Fibroblast of lung (primary cell): Measurements from ENCODE around the gene OGFR. TPM values are rescaled to one million over a fixed set of nuclear protein-coding genes. Genes with fewer than 3 reads are reported as not detected.

Source experiments
- DNase-seq, 2 donors: peaks; one replicate each; pipeline versions ENCODE4 v3.0.0 to v3.0.0-alpha.2; 2010; ENCODE audit warnings: low read depth in 2 of 2
- H2AFZ ChIP-seq: 2 replicates; pipeline ENCODE4 v1.5.1; 2012; ENCODE audit warnings: low read length, control low read depth, inconsistent platforms
- H3K27ac ChIP-seq: 2 replicates; pipeline ENCODE4 v1.5.1; 2011; ENCODE audit warnings: low read length, control low read depth; ENCODE audit not compliant: insufficient read depth
- H3K27me3 ChIP-seq: 2 replicates; pipeline ENCODE4 v1.5.1; 2011; ENCODE audit warnings: mild to moderate bottlenecking, low read length; ENCODE audit not compliant: control insufficient read depth, insufficient read depth
- H3K36me3 ChIP-seq: 2 replicates; pipeline ENCODE4 v1.5.1; 2011; ENCODE audit warnings: low read length; ENCODE audit not compliant: control insufficient read depth, insufficient read depth
- H3K4me1 ChIP-seq: 2 replicates; pipeline ENCODE4 v1.5.1; 2011; ENCODE audit warnings: low read length; ENCODE audit not compliant: control insufficient read depth, insufficient read depth; ENCODE audit errors: extremely low read depth
- H3K4me2 ChIP-seq: 2 replicates; pipeline ENCODE4 v1.5.1; 2011; ENCODE audit warnings: low read length, control low read depth; ENCODE audit not compliant: insufficient read depth; ENCODE audit errors: extremely low read depth
- H3K4me3 ChIP-seq, 4 experiments: fragments of 200-600 bp in 1 of 4; sonication (generic) in 1 of 4; replicated peaks in 1 of 4; 2 replicates each; pipeline ENCODE4 v1.5.1; 2011 to 2016; ENCODE audit warnings: low read length in 4 of 4, low read depth in 3 of 4, mild to moderate bottlenecking in 3 of 4, control low read depth in 2 of 4, inconsistent platforms in 1 of 4, mixed read lengths in 1 of 4; ENCODE audit not compliant: insufficient read depth in 1 of 4; ENCODE audit errors: control extremely low read depth in 1 of 4
- H3K79me2 ChIP-seq: 2 replicates; pipeline ENCODE4 v1.5.1; 2012; ENCODE audit warnings: mild to moderate bottlenecking, low read length, inconsistent platforms; ENCODE audit not compliant: control insufficient read depth, insufficient read depth
- H3K9ac ChIP-seq: 2 replicates; pipeline ENCODE4 v1.5.1; 2011; ENCODE audit warnings: mild to moderate bottlenecking, low read length, control low read depth; ENCODE audit not compliant: insufficient read depth
- H3K9me3 ChIP-seq: 2 replicates; pipeline ENCODE4 v1.5.1; 2012; ENCODE audit warnings: low read depth, low read length; ENCODE audit not compliant: control insufficient read depth, insufficient read depth
- H4K20me1 ChIP-seq: 2 replicates; pipeline ENCODE4 v1.5.1; 2011; ENCODE audit warnings: low read length; ENCODE audit not compliant: control insufficient read depth, insufficient read depth; ENCODE audit errors: extremely low read depth
- CTCF ChIP-seq, 2 donors: IDR thresholded peaks in 1 of 2; conservative IDR thresholded peaks in 1 of 2; 1 replicate in 1 of 2; 2 replicates in 1 of 2; pipeline ENCODE4 v1.5.1; 2011 to 2012; ENCODE audit warnings: low read length in 2 of 2, control low read depth in 1 of 2, inconsistent platforms in 1 of 2, low read depth in 1 of 2, mild to moderate bottlenecking in 1 of 2
- EZH2 ChIP-seq: IDR thresholded peaks from 2 replicates; pipeline ENCODE4 v1.5.1; 2012; ENCODE audit warnings: low read length, control low read depth, mild to moderate bottlenecking; ENCODE audit errors: missing control alignments
- polyA plus RNA-seq, 2 donors: library from polyadenylated mRNA; depleted of rRNA in 1 of 2; stranded (reverse) in 1 of 2; unstranded in 1 of 2; fragments of >200 nt; gene quantifications; 2 replicates each; pipeline ENCODE4 v1.2.1, GENCODE V29; 2011 to 2012; ENCODE audit warnings: missing spikeins in 1 of 2
- total RNA-seq: library from RNA; depleted of rRNA; stranded (reverse); fragments of >200 nt; gene quantifications from 2 replicates; pipeline ENCODE4 v1.2.1, GENCODE V29; 2014

OGFR gene
- total and polyA plus RNA-seq, 2 donors (not counting 1 experiment from before 2014, with no cell fraction given), result 19.7 to 34.0 TPM

DNA sequence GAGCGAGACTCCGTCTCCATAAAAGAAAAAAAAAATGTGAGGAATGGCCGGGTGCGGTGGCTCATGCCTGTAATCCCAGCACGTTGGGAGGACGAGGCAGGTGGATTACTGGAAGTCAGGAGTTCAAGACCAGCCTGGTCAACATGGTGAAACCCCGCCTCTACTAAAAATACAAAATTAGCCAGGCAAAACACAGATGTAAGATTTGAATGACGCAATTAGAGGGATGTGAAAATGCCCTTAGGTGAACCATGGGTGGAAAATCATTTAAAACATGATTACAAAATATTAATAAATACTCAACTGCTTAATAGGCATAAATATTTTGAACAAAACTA is 33.1 kb downstream of the OGFR start:
- Histone ChIP-seq H2AFZ (no peak overlapping the region), H4K20me1 (no peaks in the 10 kb centered on the region), H3K4me2 (no peak overlapping the region), H3K4me3 (no peak overlapping the region), H3K27ac (no peak overlapping the region), H3K36me3 (no peaks in the 10 kb centered on the region), H3K9ac (no peak overlapping the region), H3K27me3 (no peaks in the 10 kb centered on the region), H3K4me1 (no peaks in the 10 kb centered on the region), H3K79me2 (no peaks in the 10 kb centered on the region), H3K9me3 (no peaks in the 10 kb centered on the region)
- TF ChIP-seq CTCF (conservative IDR thresholded peaks at IDR 0.05 in 1 of 2, IDR thresholded peaks at IDR 0.05 in 1 of 2; ENCODE audit: low read depth in 1 of 2, low read length in 2 of 2), result no peak
- TF ChIP-seq EZH2, result no peak
- DNase-seq, result no peak

DNA sequence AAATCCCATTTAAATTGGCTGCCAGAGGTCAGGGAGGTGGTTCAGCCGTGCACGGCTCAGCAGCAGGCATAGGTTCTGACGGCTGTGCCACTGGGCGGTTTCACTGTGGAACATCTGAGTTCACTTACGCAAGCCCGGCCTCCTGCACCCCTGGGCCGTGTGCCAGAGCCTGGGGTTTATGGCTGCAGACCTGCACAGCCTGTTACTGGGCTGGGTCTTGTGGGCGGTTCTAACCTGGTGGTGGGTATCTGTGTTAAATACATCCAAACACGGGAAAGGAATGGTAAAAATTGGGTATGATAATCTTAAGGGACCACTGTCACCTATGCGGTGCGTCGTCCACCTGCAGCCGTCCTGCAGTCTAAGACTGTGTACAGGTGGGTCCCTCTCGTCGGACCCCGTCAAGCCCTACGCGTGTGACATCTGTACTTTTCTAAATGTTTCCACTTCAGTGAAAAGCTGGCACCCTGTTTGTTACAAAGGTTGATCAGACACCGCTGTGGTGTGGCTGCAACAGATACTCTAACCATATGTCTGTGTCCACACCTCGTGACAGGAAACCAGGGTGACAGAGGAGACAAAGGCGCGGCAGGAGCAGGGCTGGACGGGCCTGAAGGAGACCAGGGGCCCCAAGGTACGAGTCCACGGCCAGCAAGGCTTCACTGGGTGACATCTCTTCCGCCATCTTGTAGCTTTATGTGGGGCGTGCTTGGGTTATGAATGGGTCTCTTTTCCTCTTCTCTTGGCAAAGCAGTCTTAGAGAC is 33.7 kb downstream of the OGFR start:
- Histone ChIP-seq H2AFZ (no peak overlapping the region), H3K9me3 (no peaks in the 10 kb centered on the region), H3K9ac (no peak overlapping the region), H3K4me2 (no peak overlapping the region), H3K27ac (no peak overlapping the region), H3K27me3 (no peaks in the 10 kb centered on the region), H3K4me3 (no peak overlapping the region), H3K4me1 (no peaks in the 10 kb centered on the region), H3K36me3 (no peaks in the 10 kb centered on the region), H4K20me1 (no peaks in the 10 kb centered on the region), H3K79me2 (no peaks in the 10 kb centered on the region)
- DNase-seq, result peak in 1 of 2 donors; percentile 74
- TF ChIP-seq EZH2 (no peak), CTCF (conservative IDR thresholded peaks at IDR 0.05 in 1 of 2, IDR thresholded peaks at IDR 0.05 in 1 of 2; ENCODE audit: low read depth in 1 of 2, low read length in 2 of 2) (no peak)

- no peak for DNase-seq
- TF ChIP-seq EZH2 (no peak), CTCF (conservative IDR thresholded peaks at IDR 0.05 in 1 of 2, IDR thresholded peaks at IDR 0.05 in 1 of 2; ENCODE audit: low read depth in 1 of 2, low read length in 2 of 2) (no peak)
- Histone ChIP-seq H3K27me3 (no peaks in the 10 kb centered on the region), H3K36me3 (no peaks in the 10 kb centered on the region), H3K27ac (no peak overlapping the region), H3K9me3 (no peaks in the 10 kb centered on the region), H3K4me1 (no peaks in the 10 kb centered on the region), H2AFZ (no peak overlapping the region), H3K79me2 (no peaks in the 10 kb centered on the region), H3K4me3 (no peak overlapping the region), H3K9ac (no peak overlapping the region), H4K20me1 (no peaks in the 10 kb centered on the region), H3K4me2 (no peak overlapping the region)
These were observed 34.6 kb downstream of the OGFR start for GRCh38 chr20:62839261-62839660.
